H1 (cell line): ENCODE data around the gene SYDE2. TPM values are rescaled to one million over a fixed set of nuclear protein-coding genes. Genes with fewer than 3 reads are reported as not detected.

Experiments used
- TBP ChIP-seq: IDR thresholded peaks from 2 replicates; pipeline ENCODE4 v1.6.1; 2011; ENCODE audit warnings: low read depth, low read length, improper control_type of control experiment
- polyA plus RNA-seq, 7 experiments: library from polyadenylated mRNA; depleted of rRNA in 3 of 7; stranded (reverse) in 5 of 7; unstranded in 2 of 7; fragments of >200 nt in 5 of 7; fragments of 200-250 nt in 2 of 7; gene quantifications; 1 replicate in 5 of 7; 2 replicates in 1 of 7; 4 replicates in 1 of 7; pipeline versions ENCODE4 v1.2.1 to v1.2.3, GENCODE V29; 2011 to 2013; ENCODE audit warnings: missing spikeins in 2 of 7, mixed read lengths in 2 of 7
- total RNA-seq: library from RNA; stranded (reverse); fragmentation: NEBNext Ultra II Directional; extraction: Animal tissue kit (Norgen Biotek cat#: 25700); gene quantifications from 2 replicates; pipeline ENCODE4 v1.2.1, GENCODE V29; 2021

SYDE2 gene
- total and polyA plus RNA-seq, 2 of the 8 experiments (the other 6 are each of a cell fraction or from before 2014, with no cell fraction given): 1.6 to 14.6 TPM

DNA sequence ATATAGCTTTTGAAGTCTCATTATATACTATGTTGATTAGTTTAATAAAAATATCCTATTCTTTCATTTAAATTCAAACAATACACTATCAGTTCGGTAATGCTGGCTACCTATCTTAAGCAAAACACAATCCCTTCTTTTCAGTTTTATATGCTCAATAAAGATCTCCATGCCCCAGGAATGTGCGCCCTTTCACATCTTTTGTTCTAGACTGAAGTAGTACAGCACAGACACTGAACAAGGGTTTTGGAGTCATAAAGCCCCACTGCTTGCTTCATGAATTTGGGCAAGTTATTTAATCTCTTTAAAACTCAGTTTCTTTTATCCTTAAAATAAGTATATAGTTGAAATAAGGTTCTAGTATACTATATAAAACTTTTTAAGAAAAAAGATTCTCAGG, 22.4 kb downstream of the SYDE2 start (continued):
- no peak for TF ChIP-seq TBP
- TF ChIP-seq, all 59 proteins: peak for 0
